HepG2 (cell line): Measurements from ENCODE around the gene GGA3. TPM values are rescaled to one million over a fixed set of nuclear protein-coding genes. Genes with fewer than 3 reads are reported as not detected.
A peak's percentile ranks its signal among the peaks of the same experiment; 100 is the strongest.

Experiments used
- HMGA1 ChIP-seq: sonication (generic); formaldehyde crosslinking; conservative IDR thresholded peaks from 2 replicates; pipeline ENCODE4 v1.4.0; 2020; ENCODE audit warnings: missing genetic modification reagents
- HNF4A ChIP-seq: sonication (generic); formaldehyde crosslinking; IDR thresholded peaks from 2 replicates; pipeline ENCODE4 v1.4.0; 2020; ENCODE audit warnings: missing genetic modification reagents
- NFE2L2 ChIP-seq: fragments of 150-350 bp; IDR thresholded peaks from 2 replicates; pipeline ENCODE4 v1.6.1; 2014; ENCODE audit warnings: low read length
- PHF5A ChIP-seq: IDR thresholded peaks from one replicate; pipeline ENCODE4 v1.6.1; 2018; ENCODE audit warnings: low read depth, missing genetic modification reagents; ENCODE audit not compliant: unreplicated experiment
- SATB2 ChIP-seq: sonication (generic); formaldehyde crosslinking; IDR thresholded peaks from 2 replicates; pipeline ENCODE4 v1.5.0; 2020; ENCODE audit warnings: missing genetic modification reagents
- THAP11 ChIP-seq: IDR thresholded peaks from 2 replicates; pipeline ENCODE4 v1.6.1; 2016; ENCODE audit warnings: missing biosample characterization, missing genetic modification reagents
- ZC3H4 ChIP-seq: sonication (generic); formaldehyde crosslinking; IDR thresholded peaks from 2 replicates; pipeline ENCODE4 v1.4.0; 2020; ENCODE audit warnings: missing genetic modification reagents, borderline replicate concordance
- ZNF333 ChIP-seq: sonication (generic); formaldehyde crosslinking; IDR thresholded peaks from 2 replicates; pipeline ENCODE4 v1.4.0; 2020; ENCODE audit warnings: mild to moderate bottlenecking, missing genetic modification reagents, borderline replicate concordance
- ZNF816 ChIP-seq: sonication (generic); formaldehyde crosslinking; IDR thresholded peaks from 2 replicates; pipeline ENCODE4 v1.8.0; 2022; ENCODE audit warnings: missing genetic modification reagents, mild to moderate bottlenecking, borderline replicate concordance
- ZNF850 ChIP-seq: sonication (generic); formaldehyde crosslinking; conservative IDR thresholded peaks from 2 replicates; pipeline ENCODE4 v1.9.0; 2021; ENCODE audit warnings: mild to moderate bottlenecking, missing genetic modification reagents
- polyA plus RNA-seq, 8 experiments: library from polyadenylated mRNA; depleted of rRNA in 3 of 8; stranded (reverse) in 7 of 8; unstranded in 1 of 8; fragments of >200 nt; fragmentation: Illumina TruSeq in 4 of 8; extraction: Trizol in 4 of 8; gene quantifications; 2 replicates each; pipeline versions ENCODE4 v1.2.1 to v1.2.3, GENCODE V29; 2011 to 2016; ENCODE audit warnings: low read depth in 4 of 8, missing spikeins in 1 of 8, mixed read lengths in 1 of 8; ENCODE audit not compliant: insufficient read depth in 1 of 8
- total RNA-seq, 5 experiments: library from RNA; depleted of rRNA; stranded (reverse); fragments of >200 nt; fragmentation: Illumina TruSeq; extraction: Trizol; gene quantifications; 2 replicates each; pipeline ENCODE4 v1.2.3, GENCODE V29; 2016; ENCODE audit warnings: low read depth in 1 of 5
- TF ChIP-seq, protein P1 (sequence below): sonication (generic); formaldehyde crosslinking; IDR thresholded peaks from 2 replicates; pipeline ENCODE4 v1.8.1; 2023; ENCODE audit warnings: mild to moderate bottlenecking, missing genetic modification reagents, borderline replicate concordance
- TF ChIP-seq, protein P2 (sequence below): sonication (generic); formaldehyde crosslinking; IDR thresholded peaks from 2 replicates; pipeline ENCODE4 v1.5.0; 2020; ENCODE audit warnings: mild to moderate bottlenecking, missing genetic modification reagents, moderate library complexity
- TF ChIP-seq, protein P3 (sequence below), 2 experiments: sonication (generic) in 1 of 2; formaldehyde crosslinking in 1 of 2; IDR thresholded peaks; 2 replicates each; pipeline versions ENCODE4 v1.6.1 to v1.9.0; 2014 to 2022; ENCODE audit warnings: antibody characterized with exemption in 1 of 2, borderline replicate concordance in 1 of 2, inconsistent platforms in 1 of 2, low read depth in 1 of 2, missing genetic modification reagents in 1 of 2
- TF ChIP-seq, protein P4 (sequence below): sonication (generic); formaldehyde crosslinking; IDR thresholded peaks from 2 replicates; pipeline ENCODE4 v1.5.1; 2020; ENCODE audit warnings: mild to moderate bottlenecking, missing genetic modification reagents, borderline replicate concordance

GGA3 gene
- total and polyA plus RNA-seq, 2 of the 13 experiments (the other 11 are each of a cell fraction or from before 2014, with no cell fraction given) = 28.4 to 43.7 TPM

DNA sequence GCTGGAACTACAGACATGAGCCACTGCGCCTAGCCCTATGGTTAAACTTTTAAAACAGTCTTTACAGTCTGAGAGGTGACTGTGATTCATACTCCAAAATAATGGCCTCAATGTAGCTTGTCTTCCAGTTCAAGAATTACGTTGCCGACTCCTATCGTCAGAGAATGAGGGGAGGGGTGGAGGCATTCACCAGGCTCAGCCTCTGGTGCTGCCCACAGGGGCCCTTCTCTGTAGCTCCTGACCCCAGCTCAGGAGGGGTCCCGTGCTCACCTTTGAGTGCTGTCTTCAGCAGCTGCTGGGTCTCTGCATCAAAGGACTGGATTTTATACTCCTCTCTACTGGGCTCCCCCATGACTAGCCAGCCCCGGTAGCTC lies 8.4 kb upstream of the GGA3 start (continued):
- TF ChIP-seq ZNF816 (CRISPR knock-in tag) = no peak
- TF ChIP-seq SATB2 (CRISPR knock-in tag) = 0 out of 2 replicates have a peak, but pooled peaks have one; percentile 24
- TF ChIP-seq, protein P1, sequence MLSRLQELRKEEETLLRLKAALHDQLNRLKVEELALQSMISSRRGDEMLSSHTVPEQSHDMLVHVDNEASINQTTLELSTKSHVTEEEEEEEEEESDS (CRISPR knock-in tag) = 0 out of 2 replicates have a peak, but pooled peaks have one; percentile 32
- TF ChIP-seq ZC3H4 (CRISPR knock-in tag) = no peak
- no peak for TF ChIP-seq ZNF850 (CRISPR knock-in tag)
- TF ChIP-seq, protein P2, sequence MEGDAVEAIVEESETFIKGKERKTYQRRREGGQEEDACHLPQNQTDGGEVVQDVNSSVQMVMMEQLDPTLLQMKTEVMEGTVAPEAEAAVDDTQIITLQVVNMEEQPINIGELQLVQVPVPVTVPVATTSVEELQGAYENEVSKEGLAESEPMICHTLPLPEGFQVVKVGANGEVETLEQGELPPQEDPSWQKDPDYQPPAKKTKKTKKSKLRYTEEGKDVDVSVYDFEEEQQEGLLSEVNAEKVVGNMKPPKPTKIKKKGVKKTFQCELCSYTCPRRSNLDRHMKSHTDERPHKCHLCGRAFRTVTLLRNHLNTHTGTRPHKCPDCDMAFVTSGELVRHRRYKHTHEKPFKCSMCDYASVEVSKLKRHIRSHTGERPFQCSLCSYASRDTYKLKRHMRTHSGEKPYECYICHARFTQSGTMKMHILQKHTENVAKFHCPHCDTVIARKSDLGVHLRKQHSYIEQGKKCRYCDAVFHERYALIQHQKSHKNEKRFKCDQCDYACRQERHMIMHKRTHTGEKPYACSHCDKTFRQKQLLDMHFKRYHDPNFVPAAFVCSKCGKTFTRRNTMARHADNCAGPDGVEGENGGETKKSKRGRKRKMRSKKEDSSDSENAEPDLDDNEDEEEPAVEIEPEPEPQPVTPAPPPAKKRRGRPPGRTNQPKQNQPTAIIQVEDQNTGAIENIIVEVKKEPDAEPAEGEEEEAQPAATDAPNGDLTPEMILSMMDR (CRISPR knock-in tag) = no peak
- TF ChIP-seq, protein P3, sequence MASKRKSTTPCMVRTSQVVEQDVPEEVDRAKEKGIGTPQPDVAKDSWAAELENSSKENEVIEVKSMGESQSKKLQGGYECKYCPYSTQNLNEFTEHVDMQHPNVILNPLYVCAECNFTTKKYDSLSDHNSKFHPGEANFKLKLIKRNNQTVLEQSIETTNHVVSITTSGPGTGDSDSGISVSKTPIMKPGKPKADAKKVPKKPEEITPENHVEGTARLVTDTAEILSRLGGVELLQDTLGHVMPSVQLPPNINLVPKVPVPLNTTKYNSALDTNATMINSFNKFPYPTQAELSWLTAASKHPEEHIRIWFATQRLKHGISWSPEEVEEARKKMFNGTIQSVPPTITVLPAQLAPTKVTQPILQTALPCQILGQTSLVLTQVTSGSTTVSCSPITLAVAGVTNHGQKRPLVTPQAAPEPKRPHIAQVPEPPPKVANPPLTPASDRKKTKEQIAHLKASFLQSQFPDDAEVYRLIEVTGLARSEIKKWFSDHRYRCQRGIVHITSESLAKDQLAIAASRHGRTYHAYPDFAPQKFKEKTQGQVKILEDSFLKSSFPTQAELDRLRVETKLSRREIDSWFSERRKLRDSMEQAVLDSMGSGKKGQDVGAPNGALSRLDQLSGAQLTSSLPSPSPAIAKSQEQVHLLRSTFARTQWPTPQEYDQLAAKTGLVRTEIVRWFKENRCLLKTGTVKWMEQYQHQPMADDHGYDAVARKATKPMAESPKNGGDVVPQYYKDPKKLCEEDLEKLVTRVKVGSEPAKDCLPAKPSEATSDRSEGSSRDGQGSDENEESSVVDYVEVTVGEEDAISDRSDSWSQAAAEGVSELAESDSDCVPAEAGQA (IDR thresholded peaks at IDR 0.05; ENCODE audit: low read depth) = 0 out of 2 replicates have a peak, but pooled peaks have one; percentile 8
- TF ChIP-seq, protein P3 (CRISPR knock-in tag; IDR thresholded peaks at IDR 0.05; ENCODE audit: borderline replicate concordance) = no peak
- no peak for TF ChIP-seq NFE2L2
- TF ChIP-seq HMGA1 (CRISPR knock-in tag) = no peak
- TF ChIP-seq ZNF333 (CRISPR knock-in tag) = no peak
- no peak for TF ChIP-seq PHF5A (CRISPR knock-in tag)
- no peak for TF ChIP-seq THAP11 (CRISPR knock-in tag)
- no peak for TF ChIP-seq HNF4A (CRISPR knock-in tag)
- TF ChIP-seq, protein P4, sequence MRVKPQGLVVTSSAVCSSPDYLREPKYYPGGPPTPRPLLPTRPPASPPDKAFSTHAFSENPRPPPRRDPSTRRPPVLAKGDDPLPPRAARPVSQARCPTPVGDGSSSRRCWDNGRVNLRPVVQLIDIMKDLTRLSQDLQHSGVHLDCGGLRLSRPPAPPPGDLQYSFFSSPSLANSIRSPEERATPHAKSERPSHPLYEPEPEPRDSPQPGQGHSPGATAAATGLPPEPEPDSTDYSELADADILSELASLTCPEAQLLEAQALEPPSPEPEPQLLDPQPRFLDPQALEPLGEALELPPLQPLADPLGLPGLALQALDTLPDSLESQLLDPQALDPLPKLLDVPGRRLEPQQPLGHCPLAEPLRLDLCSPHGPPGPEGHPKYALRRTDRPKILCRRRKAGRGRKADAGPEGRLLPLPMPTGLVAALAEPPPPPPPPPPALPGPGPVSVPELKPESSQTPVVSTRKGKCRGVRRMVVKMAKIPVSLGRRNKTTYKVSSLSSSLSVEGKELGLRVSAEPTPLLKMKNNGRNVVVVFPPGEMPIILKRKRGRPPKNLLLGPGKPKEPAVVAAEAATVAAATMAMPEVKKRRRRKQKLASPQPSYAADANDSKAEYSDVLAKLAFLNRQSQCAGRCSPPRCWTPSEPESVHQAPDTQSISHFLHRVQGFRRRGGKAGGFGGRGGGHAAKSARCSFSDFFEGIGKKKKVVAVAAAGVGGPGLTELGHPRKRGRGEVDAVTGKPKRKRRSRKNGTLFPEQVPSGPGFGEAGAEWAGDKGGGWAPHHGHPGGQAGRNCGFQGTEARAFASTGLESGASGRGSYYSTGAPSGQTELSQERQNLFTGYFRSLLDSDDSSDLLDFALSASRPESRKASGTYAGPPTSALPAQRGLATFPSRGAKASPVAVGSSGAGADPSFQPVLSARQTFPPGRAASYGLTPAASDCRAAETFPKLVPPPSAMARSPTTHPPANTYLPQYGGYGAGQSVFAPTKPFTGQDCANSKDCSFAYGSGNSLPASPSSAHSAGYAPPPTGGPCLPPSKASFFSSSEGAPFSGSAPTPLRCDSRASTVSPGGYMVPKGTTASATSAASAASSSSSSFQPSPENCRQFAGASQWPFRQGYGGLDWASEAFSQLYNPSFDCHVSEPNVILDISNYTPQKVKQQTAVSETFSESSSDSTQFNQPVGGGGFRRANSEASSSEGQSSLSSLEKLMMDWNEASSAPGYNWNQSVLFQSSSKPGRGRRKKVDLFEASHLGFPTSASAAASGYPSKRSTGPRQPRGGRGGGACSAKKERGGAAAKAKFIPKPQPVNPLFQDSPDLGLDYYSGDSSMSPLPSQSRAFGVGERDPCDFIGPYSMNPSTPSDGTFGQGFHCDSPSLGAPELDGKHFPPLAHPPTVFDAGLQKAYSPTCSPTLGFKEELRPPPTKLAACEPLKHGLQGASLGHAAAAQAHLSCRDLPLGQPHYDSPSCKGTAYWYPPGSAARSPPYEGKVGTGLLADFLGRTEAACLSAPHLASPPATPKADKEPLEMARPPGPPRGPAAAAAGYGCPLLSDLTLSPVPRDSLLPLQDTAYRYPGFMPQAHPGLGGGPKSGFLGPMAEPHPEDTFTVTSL = no peak
